Liver (tissue), 9 donors: Measurements from ENCODE around the gene XDH. TPM values are rescaled to one million over a fixed set of nuclear protein-coding genes. Genes with fewer than 3 reads are reported as not detected.

Experiments
- DNase-seq: peaks from one replicate; pipeline ENCODE4 v3.0.0-alpha.2; 2017; ENCODE audit warnings: low spot score
- H3K27ac ChIP-seq, 2 donors: one replicate each; pipeline ENCODE4 v1.7.0; 2013; ENCODE audit warnings: inconsistent platforms in 2 of 2, low read length in 2 of 2, control low read depth in 1 of 2, low read depth in 1 of 2, mild to moderate bottlenecking in 1 of 2
- H3K27me3 ChIP-seq, 4 donors: one replicate each; pipeline versions ENCODE4 v1.6.1 to v1.7.0; 2013; ENCODE audit warnings: low read length in 3 of 4, inconsistent platforms in 1 of 4, mild to moderate bottlenecking in 1 of 4, moderate library complexity in 1 of 4; ENCODE audit not compliant: control insufficient read depth in 4 of 4, insufficient read depth in 4 of 4
- H3K36me3 ChIP-seq, 4 donors: one replicate each; pipeline versions ENCODE4 v1.6.1 to v1.7.0; 2013; ENCODE audit warnings: low read length in 3 of 4, mild to moderate bottlenecking in 3 of 4, low read depth in 1 of 4, moderate library complexity in 1 of 4; ENCODE audit not compliant: control insufficient read depth in 4 of 4, insufficient read depth in 3 of 4
- H3K4me1 ChIP-seq, 4 donors: one replicate each; pipeline versions ENCODE4 v1.6.1 to v1.7.0; 2013; ENCODE audit warnings: low read length in 3 of 4, mild to moderate bottlenecking in 3 of 4, moderate library complexity in 1 of 4; ENCODE audit not compliant: control insufficient read depth in 4 of 4, insufficient read depth in 4 of 4
- H3K4me3 ChIP-seq, 3 donors: one replicate each; pipeline versions ENCODE4 v1.6.1 to v1.7.0; 2013; ENCODE audit warnings: low read length in 3 of 3, control low read depth in 1 of 3, low read depth in 1 of 3, mild to moderate bottlenecking in 1 of 3
- H3K9ac ChIP-seq, 2 donors: one replicate each; pipeline ENCODE4 v1.7.0; 2013; ENCODE audit warnings: low read length in 2 of 2, mild to moderate bottlenecking in 2 of 2, moderate library complexity in 2 of 2, control low read depth in 1 of 2, low read depth in 1 of 2
- H3K9me3 ChIP-seq, 4 donors: one replicate each; pipeline versions ENCODE4 v1.6.1 to v1.7.0; 2013; ENCODE audit warnings: low read length in 3 of 4; ENCODE audit not compliant: control insufficient read depth in 4 of 4
- ATF3 ChIP-seq: IDR thresholded peaks from 2 replicates; pipeline ENCODE4 v1.6.1; 2016; ENCODE audit warnings: antibody characterized with exemption
- CTCF ChIP-seq: fragments of 150-350 bp; IDR thresholded peaks from 2 replicates; pipeline ENCODE4 v1.5.1; 2017; ENCODE audit warnings: improper control_type of control experiment, low read depth, low read length; ENCODE audit not compliant: missing input control
- EGR1 ChIP-seq, 2 donors: IDR thresholded peaks; 2 replicates each; pipeline ENCODE4 v1.6.1; 2016 to 2018; ENCODE audit warnings: antibody characterized with exemption in 2 of 2, low read depth in 2 of 2
- FOXA1 ChIP-seq: IDR thresholded peaks from 2 replicates; pipeline ENCODE4 v1.6.1; 2016; ENCODE audit warnings: antibody characterized with exemption
- FOXA2 ChIP-seq: IDR thresholded peaks from 2 replicates; pipeline ENCODE4 v1.6.1; 2016; ENCODE audit warnings: antibody characterized with exemption
- GABPA ChIP-seq, 2 donors: IDR thresholded peaks in 1 of 2; conservative IDR thresholded peaks in 1 of 2; 2 replicates each; pipeline ENCODE4 v1.6.1; 2016; ENCODE audit warnings: antibody characterized with exemption in 2 of 2, mild to moderate bottlenecking in 1 of 2, moderate library complexity in 1 of 2
- HNF4A ChIP-seq, 2 donors: conservative IDR thresholded peaks; 2 replicates each; pipeline ENCODE4 v1.6.1; 2016; ENCODE audit warnings: antibody characterized with exemption in 2 of 2, mild to moderate bottlenecking in 2 of 2
- HNF4G ChIP-seq: IDR thresholded peaks from 2 replicates; pipeline ENCODE4 v1.6.1; 2016; ENCODE audit warnings: antibody characterized with exemption
- JUND ChIP-seq, 2 donors: IDR thresholded peaks; 2 replicates each; pipeline ENCODE4 v1.6.1; 2016; ENCODE audit warnings: antibody characterized with exemption in 2 of 2
- MAX ChIP-seq: IDR thresholded peaks from 2 replicates; pipeline ENCODE4 v1.6.1; 2016; ENCODE audit warnings: antibody characterized with exemption
- NR2F2 ChIP-seq: IDR thresholded peaks from 2 replicates; pipeline ENCODE4 v1.6.1; 2016; ENCODE audit warnings: antibody characterized with exemption
- RAD21 ChIP-seq, 2 donors: IDR thresholded peaks; 2 replicates each; pipeline ENCODE4 v1.6.1; 2016; ENCODE audit warnings: antibody characterized with exemption in 2 of 2, mild to moderate bottlenecking in 2 of 2
- REST ChIP-seq: IDR thresholded peaks from 2 replicates; pipeline ENCODE4 v1.6.1; 2016; ENCODE audit warnings: antibody characterized with exemption, mild to moderate bottlenecking
- RXRA ChIP-seq, 2 donors: IDR thresholded peaks; 2 replicates each; pipeline ENCODE4 v1.6.1; 2017 to 2018; ENCODE audit warnings: antibody characterized with exemption in 2 of 2, mild to moderate bottlenecking in 1 of 2
- SP1 ChIP-seq: IDR thresholded peaks from 2 replicates; pipeline ENCODE4 v1.6.1; 2018; ENCODE audit warnings: antibody characterized with exemption, mild to moderate bottlenecking
- TAF1 ChIP-seq: conservative IDR thresholded peaks from 2 replicates; pipeline ENCODE4 v1.6.1; 2016; ENCODE audit warnings: antibody characterized with exemption, mild to moderate bottlenecking
- YY1 ChIP-seq: IDR thresholded peaks from 2 replicates; pipeline ENCODE4 v1.6.1; 2016; ENCODE audit warnings: antibody characterized with exemption, mild to moderate bottlenecking
- ZBTB33 ChIP-seq: IDR thresholded peaks from 2 replicates; pipeline ENCODE4 v1.6.1; 2016; ENCODE audit warnings: antibody characterized with exemption
- WGBS: extraction: QIAGEN DNeasy Blood & Tissue Kit; methylation state at CpG from one replicate; pipeline ENCODE4 v1.1.7; 2013; 5-methylcytosine and 5-hydroxymethylcytosine counted together
- polyA plus RNA-seq, 2 donors: library from polyadenylated mRNA; stranded (reverse) in 1 of 2; unstranded in 1 of 2; fragments of 200-250 nt in 1 of 2; fragments of >200 nt in 1 of 2; fragmentation: Nextera tagmentation in 1 of 2; extraction: Ambion mirVana in 1 of 2; gene quantifications; one replicate each; pipeline versions ENCODE4 v1.2.1 to v1.2.3, GENCODE V29; 2013 to 2015
- total RNA-seq, 2 donors: library from RNA; depleted of rRNA; stranded (reverse); fragments of >200 nt; gene quantifications; one replicate each; pipeline ENCODE4 v1.2.3, GENCODE V29; 2014
- donor health status: healthy.
- donor health status: healthy.
- donor health status: healthy.
- donor health status: healthy.
- donor health status: healthy.

The XDH gene
- total and polyA plus RNA-seq, 4 donors, result 6.8 to 76.6 (median 12.0) TPM

GRCh38 chr2:31329081-31329625 lies 85.4 kb downstream of the XDH start:
- Histone ChIP-seq H3K4me3 (no peak overlapping the region), H3K9ac (no peak overlapping the region), H3K27me3 (no peaks in the 10 kb centered on the region), H3K9me3 (no peaks in the 10 kb centered on the region), H3K36me3 (no peaks in the 10 kb centered on the region), H3K27ac (no peak overlapping the region), H3K4me1 (peaks cover 0 to 12% (median 4%) of the 10 kb centered on the region in 4 donors)
- TF ChIP-seq FOXA2 (no peak), ATF3 (no peak), SP1 (no peak), TAF1 (no peak), MAX (no peak), ZBTB33 (no peak), REST (no peak), JUND (IDR thresholded peaks at IDR 0.05) (no peak), EGR1 (IDR thresholded peaks at IDR 0.05; ENCODE audit: low read depth in 2 of 2) (no peak), GABPA (IDR thresholded peaks at IDR 0.05 in 1 of 2, conservative IDR thresholded peaks at IDR 0.05 in 1 of 2) (no peak), HNF4G (no peak), HNF4A (conservative IDR thresholded peaks at IDR 0.05) (no peak), RXRA (IDR thresholded peaks at IDR 0.05) (no peak), FOXA1 (no peak), RAD21 (IDR thresholded peaks at IDR 0.05) (no peak), CTCF (no peak), YY1 (no peak), NR2F2 (no peak)
- 85% methylated on average over 2 of the region's 2 CpGs for WGBS
- DNase-seq, result no peak
